Right lobe of liver (tissue), 4 donors: ENCODE data around the gene EYA4.

Experiments
- CTCF ChIP-seq, 4 donors: fragments of 200-600 bp in 3 of 4; fragments of 450-650 bp in 1 of 4; IDR thresholded peaks; one replicate each; pipeline versions ENCODE4 v1.5.1 to v1.8.0; 2016 to 2022; ENCODE audit warnings: antibody characterized with exemption in 4 of 4, mild to moderate bottlenecking in 2 of 4
- POLR2A ChIP-seq: fragments of 450-650 bp; IDR thresholded peaks from one replicate; pipeline ENCODE4 v1.6.1; 2017; ENCODE audit warnings: antibody characterized with exemption, mild to moderate bottlenecking
- donor health status: DM: no; HTN: no; CAD: no.
- donor health status: DM: no; HTN: no; CAD: no.
- donor health status: DM: no; HTN: yes; CAD: no.

- TF ChIP-seq POLR2A (no peak), CTCF (IDR thresholded peaks at IDR 0.05) (no peak)
Measured at GRCh38 chr6:133399426-133399825, 158.3 kb downstream of the EYA4 start.
